SK-N-MC (cell line): ENCODE results near the gene APOC3.

ENCODE experiments used
- EZH2 ChIP-seq: fragments of 200-600 bp; sonication (generic); IDR thresholded peaks from one replicate; pipeline ENCODE4 v1.6.1; 2017; ENCODE audit warnings: antibody characterized with exemption
- FOXP2 ChIP-seq: optimal IDR thresholded peaks from 2 replicates; pipeline ENCODE3; 2011; ENCODE audit warnings: mild to moderate bottlenecking, moderate library complexity; ENCODE audit not compliant: insufficient read depth; ENCODE audit errors: extremely low read length, control extremely low read depth
- POLR2AphosphoS5 ChIP-seq: IDR thresholded peaks from 2 replicates; pipeline ENCODE4 v1.6.1; 2012; ENCODE audit warnings: mild to moderate bottlenecking, low read depth, low read length, borderline replicate concordance

- no peak for TF ChIP-seq EZH2
- no peak for TF ChIP-seq POLR2AphosphoS5
- TF ChIP-seq FOXP2 = no peak
These were observed 641 bp downstream of the APOC3 start for GRCh38 chr11:116830184-116830912.
